Measurements from ENCODE around the gene CDX2.

DNA sequence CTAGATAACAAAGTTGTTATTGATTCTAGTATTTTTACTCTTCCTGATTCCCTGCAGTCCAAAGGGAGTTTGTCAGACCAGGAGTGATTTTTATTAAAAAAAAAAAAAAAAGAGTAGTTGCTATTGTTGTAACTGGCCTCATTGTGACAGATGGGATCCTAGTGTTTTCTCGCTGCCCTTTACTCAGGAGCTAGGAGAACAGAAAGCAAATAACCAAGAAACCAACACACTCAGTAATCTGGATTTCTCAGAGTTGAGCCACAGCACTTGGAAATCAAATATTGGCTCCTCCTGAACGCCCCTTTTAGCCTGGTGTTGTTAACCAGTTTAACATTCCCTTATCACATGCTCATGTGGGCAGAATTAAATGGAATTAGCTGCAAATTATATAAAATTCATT lies 57.6 kb downstream of the CDX2 start:
- TF ChIP-seq TAF1 (IDR thresholded peaks at IDR 0.05; ENCODE audit: low read depth): no peak
- TF ChIP-seq, protein P1, sequence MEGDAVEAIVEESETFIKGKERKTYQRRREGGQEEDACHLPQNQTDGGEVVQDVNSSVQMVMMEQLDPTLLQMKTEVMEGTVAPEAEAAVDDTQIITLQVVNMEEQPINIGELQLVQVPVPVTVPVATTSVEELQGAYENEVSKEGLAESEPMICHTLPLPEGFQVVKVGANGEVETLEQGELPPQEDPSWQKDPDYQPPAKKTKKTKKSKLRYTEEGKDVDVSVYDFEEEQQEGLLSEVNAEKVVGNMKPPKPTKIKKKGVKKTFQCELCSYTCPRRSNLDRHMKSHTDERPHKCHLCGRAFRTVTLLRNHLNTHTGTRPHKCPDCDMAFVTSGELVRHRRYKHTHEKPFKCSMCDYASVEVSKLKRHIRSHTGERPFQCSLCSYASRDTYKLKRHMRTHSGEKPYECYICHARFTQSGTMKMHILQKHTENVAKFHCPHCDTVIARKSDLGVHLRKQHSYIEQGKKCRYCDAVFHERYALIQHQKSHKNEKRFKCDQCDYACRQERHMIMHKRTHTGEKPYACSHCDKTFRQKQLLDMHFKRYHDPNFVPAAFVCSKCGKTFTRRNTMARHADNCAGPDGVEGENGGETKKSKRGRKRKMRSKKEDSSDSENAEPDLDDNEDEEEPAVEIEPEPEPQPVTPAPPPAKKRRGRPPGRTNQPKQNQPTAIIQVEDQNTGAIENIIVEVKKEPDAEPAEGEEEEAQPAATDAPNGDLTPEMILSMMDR (IDR thresholded peaks at IDR 0.05; ENCODE audit: poor library complexity, severe bottlenecking): no peak

Measured in neural cell (in vitro differentiated cells).